ENCODE data around the gene NACC2. TPM values are rescaled to one million over a fixed set of nuclear protein-coding genes. Genes with fewer than 3 reads are reported as not detected.

The NACC2 gene
- total RNA-seq, 2 donors from 2014 or later = 69.2 to 79.7 TPM

DNA sequence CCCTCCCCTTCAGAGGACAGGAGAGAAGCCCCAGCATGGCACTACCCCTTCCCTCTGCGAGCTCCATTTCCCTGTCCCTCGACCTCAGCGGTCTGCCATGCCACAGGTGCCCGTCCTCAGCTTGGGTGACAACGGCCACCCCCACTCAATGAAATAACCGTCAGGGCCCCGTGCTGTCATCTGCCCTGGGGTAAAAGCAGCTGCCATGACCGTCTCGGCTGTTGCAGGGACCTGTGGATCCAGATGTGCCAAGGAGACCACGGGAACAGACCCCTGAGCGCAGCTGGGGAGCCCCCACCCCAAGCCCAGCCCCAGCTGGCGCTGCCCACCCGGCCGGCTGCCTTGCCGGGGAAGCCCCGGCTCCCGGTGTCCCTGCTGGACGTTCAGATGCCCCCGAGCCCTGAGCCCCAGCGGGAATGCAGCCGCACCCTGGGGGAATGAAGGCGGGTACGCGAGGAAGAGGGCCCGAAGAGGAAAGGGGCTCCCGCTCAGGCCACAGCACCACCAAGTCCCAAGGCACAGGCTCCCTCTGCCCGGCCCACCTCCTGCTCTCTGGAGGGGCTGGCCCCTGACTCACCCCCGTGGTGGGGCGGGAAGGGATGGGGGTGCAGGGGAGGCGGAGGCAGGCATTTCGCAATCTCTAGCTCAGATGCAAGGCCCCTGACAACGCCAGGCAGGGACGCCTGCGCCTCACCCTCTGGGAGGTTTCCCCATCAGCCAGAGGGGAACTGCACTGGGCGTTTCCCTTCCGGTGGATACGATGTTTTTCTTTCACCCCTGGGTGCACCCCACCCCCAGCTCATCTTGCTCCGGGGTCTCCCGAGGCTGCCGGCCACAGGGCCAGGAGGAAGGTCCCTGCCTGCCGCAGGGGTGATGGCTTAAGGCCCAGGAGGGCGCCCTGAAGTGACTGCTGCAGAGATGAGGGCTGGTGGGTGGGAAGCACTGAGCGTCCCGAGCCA lies 49.2 kb downstream of the NACC2 start:
- no peak for DNase-seq (ENCODE audit: low spot score)
- Histone ChIP-seq H3K27me3 (replicated peaks; ENCODE audit: insufficient read depth) (no peaks in the 10 kb centered on the region), H3K4me1 (ENCODE audit: control insufficient read depth in 1 of 2, low read depth in 2 of 2) (peaks cover 7 to 17% of the 10 kb centered on the region in 2 donors), H3K4me3 (no peak overlapping the region), H3K36me3 (peaks cover 22% of the 10 kb centered on the region), H3K9me3 (no peaks in the 10 kb centered on the region), H3K27ac (no peak overlapping the region)
- ATAC-seq (ENCODE audit: insufficient number of reproducible peaks, low FRiP score, low read depth) = no peak
- TF ChIP-seq, protein P1, sequence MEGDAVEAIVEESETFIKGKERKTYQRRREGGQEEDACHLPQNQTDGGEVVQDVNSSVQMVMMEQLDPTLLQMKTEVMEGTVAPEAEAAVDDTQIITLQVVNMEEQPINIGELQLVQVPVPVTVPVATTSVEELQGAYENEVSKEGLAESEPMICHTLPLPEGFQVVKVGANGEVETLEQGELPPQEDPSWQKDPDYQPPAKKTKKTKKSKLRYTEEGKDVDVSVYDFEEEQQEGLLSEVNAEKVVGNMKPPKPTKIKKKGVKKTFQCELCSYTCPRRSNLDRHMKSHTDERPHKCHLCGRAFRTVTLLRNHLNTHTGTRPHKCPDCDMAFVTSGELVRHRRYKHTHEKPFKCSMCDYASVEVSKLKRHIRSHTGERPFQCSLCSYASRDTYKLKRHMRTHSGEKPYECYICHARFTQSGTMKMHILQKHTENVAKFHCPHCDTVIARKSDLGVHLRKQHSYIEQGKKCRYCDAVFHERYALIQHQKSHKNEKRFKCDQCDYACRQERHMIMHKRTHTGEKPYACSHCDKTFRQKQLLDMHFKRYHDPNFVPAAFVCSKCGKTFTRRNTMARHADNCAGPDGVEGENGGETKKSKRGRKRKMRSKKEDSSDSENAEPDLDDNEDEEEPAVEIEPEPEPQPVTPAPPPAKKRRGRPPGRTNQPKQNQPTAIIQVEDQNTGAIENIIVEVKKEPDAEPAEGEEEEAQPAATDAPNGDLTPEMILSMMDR (IDR thresholded peaks at IDR 0.05) = no peak

DNA sequence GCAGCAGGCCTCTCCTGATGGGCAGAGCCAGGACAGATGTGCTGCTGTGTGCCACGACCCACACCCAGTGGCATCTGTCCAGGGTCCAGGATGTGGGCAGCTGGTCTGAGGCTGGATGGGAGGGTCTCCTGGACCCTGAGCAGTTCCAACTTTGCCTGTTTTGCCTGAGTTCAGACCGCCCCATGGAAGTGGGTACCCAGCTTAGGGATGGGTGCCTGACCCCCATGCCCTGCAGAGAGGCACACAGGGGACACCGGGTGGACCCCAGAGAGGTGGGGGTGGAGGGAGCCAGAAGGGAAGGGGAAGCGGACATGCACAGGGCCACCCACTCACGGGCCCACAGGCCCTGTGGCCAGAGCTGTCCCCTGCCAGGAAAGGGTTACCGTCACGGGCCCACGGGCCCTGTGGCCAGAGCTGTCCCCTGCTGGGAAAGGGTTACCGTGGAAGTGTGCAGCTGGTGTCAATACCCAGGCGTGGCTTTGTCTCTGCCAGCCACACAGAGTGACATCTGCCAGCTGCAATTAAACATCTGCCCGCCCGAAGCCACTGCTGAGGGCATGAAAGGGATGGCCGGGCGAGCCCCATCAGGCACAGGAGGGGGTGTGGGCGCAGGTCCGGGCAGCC lies 50.0 kb downstream of the NACC2 start:
- DNase-seq (ENCODE audit: low spot score) = no peak
- no peak overlapping the region for H3K27ac ChIP-seq
- H3K36me3 ChIP-seq = peaks cover 24% of the 10 kb centered on the region
- no peak for ATAC-seq (ENCODE audit: insufficient number of reproducible peaks, low FRiP score, low read depth)
- TF ChIP-seq, protein P1 (IDR thresholded peaks at IDR 0.05) = no peak
- H3K9me3 ChIP-seq = no peaks in the 10 kb centered on the region
- no peak overlapping the region for H3K4me3 ChIP-seq
- H3K4me1 ChIP-seq (ENCODE audit: control insufficient read depth in 1 of 2, low read depth in 2 of 2) = peaks cover 0 to 9% of the 10 kb centered on the region in 2 donors
- H3K27me3 ChIP-seq (replicated peaks; ENCODE audit: insufficient read depth) = no peaks in the 10 kb centered on the region

DNA sequence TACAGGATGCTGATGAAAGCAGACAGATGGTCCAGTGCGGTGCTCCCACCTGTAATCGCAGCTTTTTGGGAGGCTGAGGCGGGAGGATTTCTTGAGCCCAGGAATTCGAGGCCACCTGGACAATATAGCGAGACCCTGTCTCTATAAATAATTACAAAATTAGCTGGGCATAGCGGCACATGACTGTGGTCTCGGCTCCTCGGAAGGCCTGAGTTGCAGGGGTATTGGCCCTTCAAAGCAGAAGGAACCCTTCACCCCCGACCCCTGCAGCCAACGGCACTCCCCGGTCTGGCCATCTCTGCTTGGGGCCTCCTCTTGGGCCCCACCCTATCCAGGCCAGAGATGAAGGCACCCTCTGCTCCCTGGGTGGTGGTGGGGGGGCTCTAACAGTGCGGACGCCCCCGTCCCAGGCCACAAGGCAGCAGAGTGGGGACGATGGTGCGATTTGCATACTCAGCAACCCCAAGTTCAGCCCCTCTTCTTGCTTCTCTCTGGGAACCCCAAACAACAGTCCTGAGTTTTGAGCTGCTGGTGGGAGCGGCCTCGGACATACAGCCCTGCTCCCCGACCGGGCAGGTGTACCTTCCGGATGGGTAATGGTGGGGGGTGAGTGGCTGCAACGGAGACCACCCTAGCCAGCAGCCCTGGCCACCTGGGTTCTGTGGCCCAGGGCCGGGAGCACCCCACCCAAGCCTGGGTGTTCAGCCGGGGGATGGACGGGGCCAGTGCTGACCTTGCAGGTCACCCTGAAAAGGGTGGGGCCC lies 50.7 kb downstream of the NACC2 start:
- DNase-seq (ENCODE audit: low spot score) (no peak), ATAC-seq (ENCODE audit: insufficient number of reproducible peaks, low FRiP score, low read depth) (no peak)
- TF ChIP-seq, protein P1 (IDR thresholded peaks at IDR 0.05) = no peak
- Histone ChIP-seq H3K27ac (no peak overlapping the region), H3K4me1 (ENCODE audit: control insufficient read depth in 1 of 2, low read depth in 2 of 2) (peaks cover 0 to 9% of the 10 kb centered on the region in 2 donors), H3K9me3 (no peaks in the 10 kb centered on the region), H3K36me3 (peaks cover 18% of the 10 kb centered on the region), H3K4me3 (no peak overlapping the region), H3K27me3 (replicated peaks; ENCODE audit: insufficient read depth) (no peaks in the 10 kb centered on the region)

DNA sequence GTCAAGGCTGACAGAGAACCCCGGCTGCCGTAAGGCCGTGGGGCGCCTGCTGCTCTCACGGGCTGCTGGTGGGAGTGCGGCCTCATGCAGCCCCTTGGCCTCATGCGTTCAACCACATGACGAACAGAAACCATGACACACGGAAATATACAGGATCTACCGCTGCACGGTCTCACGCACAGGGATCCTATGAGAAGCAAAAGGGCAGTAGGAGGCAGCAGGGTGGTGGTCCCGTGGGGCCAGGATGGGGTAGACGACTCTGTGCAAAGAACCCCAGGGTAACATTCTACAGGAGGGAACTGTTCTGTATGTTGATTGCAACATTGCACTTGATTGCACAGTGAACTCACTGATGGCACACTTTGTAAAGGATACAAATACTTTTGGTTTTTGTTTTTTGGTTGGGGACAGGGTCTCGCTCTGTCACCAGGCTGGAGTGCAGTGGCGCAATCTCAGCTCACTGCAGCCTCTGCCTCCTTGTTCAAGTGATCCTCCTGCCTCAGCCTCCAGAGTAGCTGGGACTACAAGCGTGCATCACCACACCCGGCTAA lies 51.6 kb downstream of the NACC2 start:
- TF ChIP-seq, protein P1 (IDR thresholded peaks at IDR 0.05) = no peak
- peaks cover 10% of the 10 kb centered on the region for H3K36me3 ChIP-seq
- H3K4me3 ChIP-seq = no peak overlapping the region
- no peak overlapping the region for H3K27ac ChIP-seq
- no peaks in the 10 kb centered on the region for H3K27me3 ChIP-seq (replicated peaks; ENCODE audit: insufficient read depth)
- peaks cover 0 to 4% of the 10 kb centered on the region in 2 donors for H3K4me1 ChIP-seq (ENCODE audit: control insufficient read depth in 1 of 2, low read depth in 2 of 2)
- ATAC-seq (ENCODE audit: insufficient number of reproducible peaks, low FRiP score, low read depth) = no peak
- no peak for DNase-seq (ENCODE audit: low spot score)
- H3K9me3 ChIP-seq = no peaks in the 10 kb centered on the region

Measured in thoracic aorta (tissue), 2 donors.